Measurements from ENCODE around the gene MACROD2.
"Not testable (repeated sequence)": the region's sequence is repeated elsewhere in the genome, so short reads cannot be mapped to it uniquely, and the experiment has no call there.

MACROD2 gene

GRCh38 chr20:14947946-14948345, 952.6 kb downstream of the MACROD2 start:
- no peak for DNase-seq (ENCODE audit: low read depth, low spot score)

- DNase-seq (ENCODE audit: low read depth, low spot score) = no peak
Measured at GRCh38 chr20:14948416-14948815, 953.1 kb downstream of the MACROD2 start.

DNA sequence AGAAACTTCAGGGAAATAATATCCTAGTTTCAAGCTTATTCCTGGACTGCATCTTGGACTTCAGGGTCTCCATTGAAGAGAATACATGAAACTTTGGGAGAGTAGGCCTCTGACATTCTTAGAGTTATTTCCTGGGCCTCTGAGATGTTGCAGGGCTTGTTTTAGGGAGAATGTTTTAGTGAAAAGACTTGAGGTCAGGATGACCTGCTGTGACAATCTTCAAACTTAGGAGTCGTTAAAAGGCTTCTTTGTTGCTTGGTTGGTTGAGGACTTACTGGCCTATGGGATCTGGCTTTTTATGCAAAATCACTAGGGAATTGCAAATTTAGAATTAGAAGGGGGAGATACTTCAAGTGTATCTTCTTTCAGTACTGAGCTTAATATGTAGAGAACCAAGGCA, 955.3 kb downstream of the MACROD2 start:
- no peak for DNase-seq (ENCODE audit: low read depth, low spot score)

DNA sequence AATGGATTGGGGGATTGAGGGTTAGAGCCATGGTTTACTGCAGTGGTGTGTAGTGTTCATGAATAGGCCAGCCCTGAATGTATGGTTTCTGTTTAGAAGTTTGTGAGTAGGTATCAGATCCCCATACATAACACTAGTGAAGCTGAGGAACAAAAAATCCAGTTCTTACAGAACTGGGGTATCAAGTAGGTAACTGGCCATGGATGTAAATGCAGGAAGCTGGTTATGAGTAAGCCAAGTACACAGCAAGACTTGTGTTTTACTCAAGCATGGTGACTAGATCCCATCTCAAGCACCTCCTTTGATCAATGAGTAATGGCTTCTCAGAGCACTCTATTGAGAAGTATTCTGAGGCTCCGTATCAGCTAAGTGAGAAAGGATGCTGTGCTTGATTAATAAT, 955.8 kb downstream of the MACROD2 start:
- DNase-seq (ENCODE audit: low read depth, low spot score) = no peak

- DNase-seq (ENCODE audit: low read depth, low spot score) = no peak
Measured at GRCh38 chr20:14951707-14952418, 956.5 kb downstream of the MACROD2 start.

- no peak for DNase-seq (ENCODE audit: low read depth, low spot score)
Measured at GRCh38 chr20:14953736-14954135, 958.4 kb downstream of the MACROD2 start.

GRCh38 chr20:14955399-14955798, 960.1 kb downstream of the MACROD2 start:
- no peak for DNase-seq (ENCODE audit: low read depth, low spot score)

GRCh38 chr20:14956026-14956425, 960.7 kb downstream of the MACROD2 start:
- no peak for DNase-seq (ENCODE audit: low read depth, low spot score)

- DNase-seq (ENCODE audit: low read depth, low spot score) = no peak
Measured at GRCh38 chr20:14956538-14956937, 961.2 kb downstream of the MACROD2 start.

GRCh38 chr20:14957402-14957801, 962.1 kb downstream of the MACROD2 start:
- DNase-seq (ENCODE audit: low read depth, low spot score) = no peak

DNA sequence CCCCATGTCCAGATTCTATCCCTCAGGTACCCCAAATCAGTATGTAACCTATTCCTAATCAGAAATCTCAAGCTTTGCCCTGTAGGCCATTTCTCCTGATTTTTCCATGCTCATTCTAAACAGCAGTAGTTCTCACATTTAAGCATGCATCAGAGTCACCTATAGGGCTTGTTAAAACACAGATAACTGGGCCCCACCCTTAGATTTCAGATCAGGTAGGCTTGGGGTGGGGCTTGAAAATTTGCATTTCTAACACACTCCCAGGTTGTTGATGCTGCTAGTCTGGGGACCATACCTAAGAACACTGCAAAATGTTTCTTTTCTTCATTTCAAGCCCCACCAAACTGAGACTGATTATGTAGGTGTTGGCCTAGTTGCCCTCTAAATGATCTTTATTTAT, 963.3 kb downstream of the MACROD2 start:
- DNase-seq (ENCODE audit: low read depth, low spot score) = no peak

GRCh38 chr20:14959506-14960475, 964.5 kb downstream of the MACROD2 start:
- DNase-seq (ENCODE audit: low read depth, low spot score) = no peak

- DNase-seq (ENCODE audit: low read depth, low spot score) = no peak
Measured at GRCh38 chr20:14960831-14961230, 965.5 kb downstream of the MACROD2 start.

DNA sequence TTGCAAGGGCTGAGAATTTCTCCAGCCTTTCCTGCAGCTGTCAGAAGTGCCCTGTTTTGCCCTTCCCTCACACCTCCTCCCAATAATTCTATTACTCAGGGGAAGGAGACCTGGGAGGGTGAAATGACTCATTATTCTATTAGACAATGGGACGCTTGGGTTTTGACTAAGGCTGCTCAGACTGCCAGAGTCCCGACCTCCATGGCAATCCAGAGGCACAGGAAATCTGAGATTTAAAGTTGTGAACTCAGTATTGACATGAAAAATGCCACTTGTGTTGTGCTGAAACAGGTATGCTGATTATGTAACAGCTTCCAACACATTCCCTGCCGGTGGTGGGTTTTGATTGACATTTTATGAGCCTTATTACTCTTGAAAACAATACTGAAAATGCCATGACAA, 967.9 kb downstream of the MACROD2 start:
- DNase-seq (ENCODE audit: low read depth, low spot score) = no peak

DNA sequence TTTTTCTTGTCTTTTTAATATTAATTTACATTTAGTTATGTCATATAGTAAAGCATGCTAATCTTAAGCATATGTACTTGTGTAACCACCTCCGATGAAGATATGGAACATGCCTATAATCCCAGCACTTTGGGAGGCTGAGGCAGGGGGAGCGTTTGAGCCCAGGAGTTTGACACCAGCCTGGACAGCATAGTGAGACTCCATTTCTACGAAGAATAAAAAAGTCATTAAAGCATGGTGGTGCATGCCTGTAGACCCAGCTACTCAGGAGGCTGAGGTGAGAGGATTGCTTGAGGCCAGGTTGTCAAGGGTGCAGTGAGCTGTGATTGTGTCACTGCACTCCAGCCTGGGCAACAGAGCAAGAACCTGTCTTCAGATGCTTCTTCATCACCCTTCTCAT, 970.9 kb downstream of the MACROD2 start:
- no peak for DNase-seq (ENCODE audit: low read depth, low spot score)

- no peak for DNase-seq (ENCODE audit: low read depth, low spot score)
Measured at GRCh38 chr20:14966808-14967207, 971.5 kb downstream of the MACROD2 start.

GRCh38 chr20:14972256-14972655, 976.9 kb downstream of the MACROD2 start:
- DNase-seq (ENCODE audit: low read depth, low spot score) = no peak

GRCh38 chr20:14972690-14973089, 977.4 kb downstream of the MACROD2 start:
- no peak for DNase-seq (ENCODE audit: low read depth, low spot score)

- DNase-seq (ENCODE audit: low read depth, low spot score) = no peak
Measured at GRCh38 chr20:14979453-14979986, 984.2 kb downstream of the MACROD2 start.

- DNase-seq (ENCODE audit: low read depth, low spot score) = not testable (repeated sequence)
Measured at GRCh38 chr20:14981486-14981885, 986.2 kb downstream of the MACROD2 start.

- not testable (repeated sequence) for DNase-seq (ENCODE audit: low read depth, low spot score)
Measured at GRCh38 chr20:14982324-14982723, 987.0 kb downstream of the MACROD2 start.

- DNase-seq (ENCODE audit: low read depth, low spot score) = no peak
Measured at GRCh38 chr20:14984305-14984704, 989.0 kb downstream of the MACROD2 start.
